Astrocyte (in vitro differentiated cells and primary cell): ENCODE measurements around the gene TBX4. TPM values are rescaled to one million over a fixed set of nuclear protein-coding genes. Genes with fewer than 3 reads are reported as not detected.

ENCODE experiments used
- DNase-seq: peaks from one replicate; pipeline ENCODE4 v3.0.0-alpha.2; 2010; ENCODE audit warnings: low read depth
- FAIRE-seq: peaks from 2 replicates; lab custom pipeline; 2011; peaks lifted over from hg19 to GRCh38; lab: Jason Lieb, UNC
- H2AFZ ChIP-seq: 2 replicates; pipeline ENCODE4 v1.6.0; 2012; ENCODE audit warnings: low read depth, low read length, inconsistent platforms
- H3K27ac ChIP-seq: 2 replicates; pipeline ENCODE4 v1.5.1; 2011; ENCODE audit warnings: low read depth, low read length, inconsistent platforms
- H3K27me3 ChIP-seq: 2 replicates; pipeline ENCODE4 v1.6.0; 2011; ENCODE audit warnings: low read length, inconsistent platforms; ENCODE audit not compliant: insufficient read depth
- H3K36me3 ChIP-seq: 2 replicates; pipeline ENCODE4 v1.5.1; 2011; ENCODE audit warnings: low read length, inconsistent platforms; ENCODE audit not compliant: insufficient read depth
- H3K4me1 ChIP-seq: 2 replicates; pipeline ENCODE4 v1.5.1; 2011; ENCODE audit warnings: low read length, inconsistent platforms; ENCODE audit not compliant: insufficient read depth
- H3K4me2 ChIP-seq: 2 replicates; pipeline ENCODE4 v1.6.0; 2012; ENCODE audit warnings: low read length, inconsistent platforms
- H3K4me3 ChIP-seq: 2 replicates; pipeline ENCODE4 v1.5.1; 2011; ENCODE audit warnings: low read depth, mild to moderate bottlenecking, low read length, inconsistent platforms; ENCODE audit not compliant: insufficient read depth
- H3K79me2 ChIP-seq: 2 replicates; pipeline ENCODE4 v1.6.0; 2012; ENCODE audit warnings: mild to moderate bottlenecking, low read length, inconsistent platforms; ENCODE audit not compliant: insufficient read depth
- H3K9ac ChIP-seq: 2 replicates; pipeline ENCODE4 v1.6.0; 2012; ENCODE audit warnings: mild to moderate bottlenecking, low read length, inconsistent platforms
- H3K9me3 ChIP-seq: 2 replicates; pipeline ENCODE4 v1.5.1; 2012; ENCODE audit warnings: low read depth, mild to moderate bottlenecking, low read length, inconsistent platforms; ENCODE audit not compliant: insufficient read depth
- H4K20me1 ChIP-seq: 2 replicates; pipeline ENCODE4 v1.6.0; 2012; ENCODE audit warnings: low read length, inconsistent platforms; ENCODE audit not compliant: insufficient read depth
- H3K27ac Mint-ChIP-seq: one replicate; pipeline ENCODE4 v1.8.0; 2021; ENCODE audit warnings: mild to moderate bottlenecking, mixed read lengths; ENCODE audit not compliant: unreplicated experiment
- H3K27me3 Mint-ChIP-seq: one replicate; pipeline ENCODE4 v1.8.0; 2021; ENCODE audit warnings: low read depth, mixed read lengths; ENCODE audit not compliant: unreplicated experiment
- H3K36me3 Mint-ChIP-seq: one replicate; pipeline ENCODE4 v1.8.0; 2021; ENCODE audit warnings: low read depth, mixed read lengths; ENCODE audit not compliant: unreplicated experiment
- H3K4me1 Mint-ChIP-seq: one replicate; pipeline ENCODE4 v1.8.0; 2021; ENCODE audit warnings: low read depth, mixed read lengths; ENCODE audit not compliant: unreplicated experiment
- H3K4me3 Mint-ChIP-seq: one replicate; pipeline ENCODE4 v1.8.0; 2021; ENCODE audit warnings: mild to moderate bottlenecking, moderate library complexity, mixed read lengths; ENCODE audit not compliant: unreplicated experiment
- H3K9me3 Mint-ChIP-seq: one replicate; pipeline ENCODE4 v1.8.0; 2021; ENCODE audit warnings: mild to moderate bottlenecking, mixed read lengths; ENCODE audit not compliant: unreplicated experiment
- EZH2 ChIP-seq: IDR thresholded peaks from 2 replicates; pipeline ENCODE4 v1.6.1; 2012; ENCODE audit warnings: mild to moderate bottlenecking, low read length, inconsistent platforms; ENCODE audit not compliant: insufficient read depth
- total RNA-seq: library from RNA; stranded (reverse); gene quantifications from 2 replicates; pipeline ENCODE4 v1.2.1, GENCODE V29; 2021
- TF ChIP-seq, protein P1 (sequence below): IDR thresholded peaks from 2 replicates; pipeline ENCODE4 v1.5.1; 2011; ENCODE audit warnings: low read depth, mild to moderate bottlenecking, inconsistent platforms, low read length, moderate library complexity; ENCODE audit not compliant: insufficient read depth

Gene TBX4
- total RNA-seq, 1 donor from 2014 or later, result 0.14 TPM

DNA sequence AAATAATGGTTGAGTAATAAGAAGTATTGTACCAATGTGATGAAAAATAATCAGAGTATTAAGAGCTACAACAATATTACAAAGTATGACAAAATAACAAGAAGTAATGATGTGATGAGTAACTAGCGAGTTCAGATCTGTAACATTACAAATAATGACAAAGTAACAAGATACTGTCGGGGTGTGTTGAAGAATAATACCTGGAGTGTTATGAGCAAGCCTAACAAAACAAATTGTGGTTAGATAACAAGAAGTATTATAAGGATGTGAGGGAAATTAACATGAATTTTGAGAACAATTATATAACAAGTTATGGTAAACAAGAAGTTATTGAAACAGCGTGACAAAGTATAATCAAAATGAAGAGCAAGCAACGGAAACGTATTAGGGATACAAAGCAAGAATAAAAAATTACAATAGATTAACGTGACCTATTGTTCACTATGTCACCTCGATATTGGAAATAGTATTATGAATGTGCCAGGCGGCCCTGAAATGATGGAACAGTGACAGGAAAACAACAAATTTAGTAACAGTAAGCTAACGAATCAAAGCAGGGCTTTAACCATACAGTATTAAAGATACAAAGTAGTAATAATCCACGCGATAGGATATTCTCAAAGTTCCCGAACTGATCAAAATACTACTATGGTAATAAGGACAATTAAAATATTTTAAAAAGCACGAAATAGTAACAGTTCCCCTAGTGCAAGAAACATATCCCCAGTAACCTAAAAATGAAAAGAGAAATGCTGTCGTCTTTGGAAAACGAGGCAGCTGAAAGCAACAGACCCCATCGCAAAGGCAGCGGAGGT, 1.6 kb downstream of the TBX4 start:
- peaks cover 91% of the 10 kb centered on the region for H3K27me3 ChIP-seq
- Mint-ChIP-seq H3K36me3 (no peaks in the 10 kb centered on the region), H3K27ac (peak overlapping the region; percentile 48), H3K4me1 (peaks cover 1% of the 10 kb centered on the region), H3K27me3 (peaks cover 73% of the 10 kb centered on the region), H3K4me3 (no peak overlapping the region), H3K9me3 (peaks cover 22% of the 10 kb centered on the region)
- no peaks in the 10 kb centered on the region for H3K36me3 ChIP-seq
- H3K4me2 ChIP-seq, result peak overlapping the region; percentile 3
- H3K9me3 ChIP-seq, result no peaks in the 10 kb centered on the region
- no peak overlapping the region for H3K27ac ChIP-seq
- no peak overlapping the region for H3K4me3 ChIP-seq
- H3K79me2 ChIP-seq, result no peaks in the 10 kb centered on the region
- no peak overlapping the region for H2AFZ ChIP-seq
- no peak overlapping the region for H3K9ac ChIP-seq
- FAIRE-seq, result no peak
- TF ChIP-seq EZH2, result no peak
- TF ChIP-seq, protein P1, sequence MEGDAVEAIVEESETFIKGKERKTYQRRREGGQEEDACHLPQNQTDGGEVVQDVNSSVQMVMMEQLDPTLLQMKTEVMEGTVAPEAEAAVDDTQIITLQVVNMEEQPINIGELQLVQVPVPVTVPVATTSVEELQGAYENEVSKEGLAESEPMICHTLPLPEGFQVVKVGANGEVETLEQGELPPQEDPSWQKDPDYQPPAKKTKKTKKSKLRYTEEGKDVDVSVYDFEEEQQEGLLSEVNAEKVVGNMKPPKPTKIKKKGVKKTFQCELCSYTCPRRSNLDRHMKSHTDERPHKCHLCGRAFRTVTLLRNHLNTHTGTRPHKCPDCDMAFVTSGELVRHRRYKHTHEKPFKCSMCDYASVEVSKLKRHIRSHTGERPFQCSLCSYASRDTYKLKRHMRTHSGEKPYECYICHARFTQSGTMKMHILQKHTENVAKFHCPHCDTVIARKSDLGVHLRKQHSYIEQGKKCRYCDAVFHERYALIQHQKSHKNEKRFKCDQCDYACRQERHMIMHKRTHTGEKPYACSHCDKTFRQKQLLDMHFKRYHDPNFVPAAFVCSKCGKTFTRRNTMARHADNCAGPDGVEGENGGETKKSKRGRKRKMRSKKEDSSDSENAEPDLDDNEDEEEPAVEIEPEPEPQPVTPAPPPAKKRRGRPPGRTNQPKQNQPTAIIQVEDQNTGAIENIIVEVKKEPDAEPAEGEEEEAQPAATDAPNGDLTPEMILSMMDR, result no peak
- H3K4me1 ChIP-seq, result peaks cover 4% of the 10 kb centered on the region
- peak; percentile 8 for DNase-seq
- peaks cover 4% of the 10 kb centered on the region for H4K20me1 ChIP-seq

DNA sequence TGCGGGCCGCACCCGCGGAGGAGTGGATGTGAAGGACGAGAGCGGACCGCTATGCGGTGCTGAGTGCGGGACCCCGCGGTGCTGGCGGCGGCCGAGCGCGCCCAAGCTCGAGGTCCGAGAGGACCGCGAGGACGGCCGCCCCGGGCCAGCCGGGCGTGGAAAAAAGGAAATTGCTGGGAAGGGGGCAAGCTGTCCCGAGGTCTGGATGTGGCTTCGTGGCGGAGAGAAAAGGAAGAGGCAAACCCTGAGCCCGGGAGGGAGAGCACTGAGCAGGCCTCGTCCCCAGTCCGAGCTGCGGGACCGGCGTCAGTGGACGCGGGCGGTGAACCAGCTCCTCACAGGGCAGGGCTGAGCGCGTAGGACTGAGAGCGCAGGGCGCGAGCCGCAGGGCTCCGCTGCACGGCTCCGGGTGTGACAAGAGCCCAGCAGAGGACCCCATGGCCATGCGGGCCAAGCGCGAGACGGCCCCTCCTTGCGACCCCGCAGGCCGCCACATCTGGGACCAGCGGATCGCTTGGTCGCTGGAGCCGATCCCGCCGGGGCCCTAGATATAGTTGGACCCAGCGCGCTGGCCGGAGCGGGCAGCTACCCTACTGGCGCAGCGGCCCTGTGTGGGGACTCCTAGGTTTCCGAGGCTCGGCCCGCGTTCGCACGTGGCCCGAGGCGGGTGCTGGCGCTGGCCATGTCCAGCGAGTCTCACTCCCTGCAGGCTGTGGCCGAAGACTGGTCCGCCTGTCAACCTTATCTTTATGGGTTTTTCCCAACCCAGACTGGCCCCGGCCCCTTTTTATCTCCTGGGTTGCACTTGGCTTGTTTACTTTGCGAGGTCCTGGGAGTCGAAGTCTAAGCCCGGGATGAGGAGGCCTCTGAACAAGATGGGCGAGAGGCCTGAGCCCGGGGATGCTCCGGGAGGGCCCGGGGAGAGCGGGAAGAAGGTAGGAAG, 2.4 kb downstream of the TBX4 start:
- no peaks in the 10 kb centered on the region for H3K9me3 ChIP-seq
- H3K27me3 Mint-ChIP-seq, result peaks cover 74% of the 10 kb centered on the region
- no peak overlapping the region for H3K27ac ChIP-seq
- H4K20me1 ChIP-seq, result peaks cover 4% of the 10 kb centered on the region
- no peaks in the 10 kb centered on the region for H3K36me3 Mint-ChIP-seq
- H2AFZ ChIP-seq, result peak overlapping the region; percentile 50
- no peaks in the 10 kb centered on the region for H3K79me2 ChIP-seq
- peak overlapping the region; percentile 48 for H3K27ac Mint-ChIP-seq
- DNase-seq (no peak), FAIRE-seq (no peak)
- H3K4me3 ChIP-seq, result no peak overlapping the region
- no peak overlapping the region for H3K9ac ChIP-seq
- no peak overlapping the region for H3K4me3 Mint-ChIP-seq
- peak; percentile 97 for TF ChIP-seq EZH2
- TF ChIP-seq, protein P1, result no peak
- H3K9me3 Mint-ChIP-seq, result peaks cover 30% of the 10 kb centered on the region
- no peaks in the 10 kb centered on the region for H3K36me3 ChIP-seq
- H3K27me3 ChIP-seq, result peaks cover 98% of the 10 kb centered on the region
- H3K4me2 ChIP-seq, result peak overlapping the region; percentile 3
- peaks cover 4% of the 10 kb centered on the region for H3K4me1 ChIP-seq
- peaks cover 1% of the 10 kb centered on the region for H3K4me1 Mint-ChIP-seq
